HG02759 (cell line): ENCODE results near the gene SELPLG.
"Not testable (repeated sequence)": the region's sequence is repeated elsewhere in the genome, so short reads cannot be mapped to it uniquely, and the experiment has no call there.

ENCODE experiments used
- ATAC-seq: cut with Tn5 transposase; IDR thresholded peaks from one replicate; pipeline ENCODE4 v1.9.1; 2021; ENCODE audit warnings: mild to moderate bottlenecking, moderate library complexity; ENCODE audit not compliant: unreplicated experiment

Gene SELPLG

DNA sequence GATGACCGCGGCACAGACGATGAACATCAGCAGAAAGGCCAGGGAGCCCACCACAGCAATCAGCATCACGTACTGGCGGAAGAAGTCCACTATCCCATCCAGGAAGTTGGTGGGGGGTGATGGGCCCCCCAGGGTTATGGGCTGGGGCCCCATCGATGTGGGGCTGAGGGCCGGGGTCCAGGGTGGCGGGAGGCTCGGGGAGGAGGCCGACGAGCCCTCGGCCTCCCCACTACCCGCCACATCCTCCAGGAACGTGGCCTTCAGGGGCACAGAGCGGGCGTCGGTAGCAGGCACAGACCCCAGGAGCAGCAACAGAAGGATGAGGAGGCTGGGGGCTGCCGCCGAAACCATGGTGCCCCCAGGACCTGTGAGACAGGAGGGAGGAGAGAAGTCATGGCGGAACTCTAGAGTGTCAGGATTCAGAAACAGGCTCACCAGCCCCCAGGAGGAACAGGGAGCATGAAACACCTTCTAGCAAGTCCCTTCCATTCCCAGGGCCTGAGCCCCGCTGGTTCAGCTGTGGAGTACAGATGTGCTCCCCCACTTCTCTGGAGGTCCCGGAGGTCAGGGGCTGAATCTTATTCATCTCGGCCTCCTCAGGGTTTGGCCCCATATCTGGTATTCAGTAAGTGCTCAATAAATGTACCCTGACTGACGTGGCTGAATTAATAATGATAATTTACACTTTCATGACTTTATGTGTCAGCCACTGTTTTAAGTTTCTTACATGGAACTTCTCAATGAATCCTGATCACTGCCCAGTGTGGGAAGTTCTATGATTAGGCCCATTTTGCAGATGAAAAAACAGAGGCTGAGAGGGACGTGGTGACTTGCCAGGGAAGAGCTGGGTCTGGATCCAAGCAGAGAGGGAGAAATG, 41.4 kb downstream of the SELPLG start:
- no peak for ATAC-seq

DNA sequence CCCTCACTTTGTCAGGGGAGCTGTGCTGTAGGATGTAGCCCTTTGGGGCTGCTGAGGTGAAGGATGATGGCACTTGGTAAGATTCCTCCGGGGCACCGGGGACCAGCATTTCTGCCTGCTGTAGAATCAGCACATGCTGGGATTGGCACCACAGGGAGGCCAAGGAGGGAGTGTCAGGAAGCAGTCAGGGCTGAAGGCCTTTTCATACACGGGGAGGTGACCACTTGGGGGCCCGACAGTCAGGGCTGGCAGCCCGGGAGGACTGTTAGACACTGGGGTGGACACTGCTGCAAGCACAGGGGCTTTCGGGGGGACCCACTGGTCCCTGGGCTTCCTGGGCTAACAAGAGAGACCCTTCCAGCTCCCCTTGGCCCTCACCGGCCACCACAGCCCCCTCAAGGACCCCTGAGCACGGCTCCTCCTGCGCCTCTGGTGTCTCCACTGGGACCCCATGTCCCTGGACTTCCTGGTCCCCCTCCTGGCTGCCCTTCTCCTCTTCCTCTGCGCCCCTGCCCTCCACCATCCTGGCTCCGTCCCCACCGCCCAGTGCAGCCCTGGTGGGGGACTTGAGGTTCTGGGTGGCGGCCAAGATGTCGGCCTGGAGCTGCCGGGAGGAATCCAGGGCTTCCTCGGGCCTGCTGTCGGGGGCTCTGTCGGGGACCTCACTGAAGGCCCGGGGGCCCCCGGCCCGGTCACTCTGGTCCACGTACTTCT, 42.3 kb downstream of the SELPLG start:
- no peak for ATAC-seq

DNA sequence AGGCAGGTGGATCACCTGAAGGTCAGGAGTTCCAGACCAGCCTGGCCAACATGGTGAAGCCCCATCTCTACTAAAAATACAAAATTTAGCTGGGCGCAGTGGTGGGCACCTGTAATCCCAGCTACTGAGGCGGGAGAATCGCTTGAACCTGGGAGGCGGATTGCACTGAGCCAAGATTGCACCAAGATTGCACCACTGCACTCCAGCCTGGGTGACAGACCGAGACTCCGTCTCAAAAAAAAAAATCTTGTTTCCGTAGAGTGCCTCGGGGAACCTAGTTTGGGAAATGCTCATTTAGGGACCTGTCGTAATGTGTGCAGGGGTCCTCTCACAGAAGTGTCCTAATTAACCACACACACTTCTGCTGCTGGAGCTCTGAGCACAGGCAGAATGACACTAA, 43.2 kb downstream of the SELPLG start:
- not testable (repeated sequence) for ATAC-seq

DNA sequence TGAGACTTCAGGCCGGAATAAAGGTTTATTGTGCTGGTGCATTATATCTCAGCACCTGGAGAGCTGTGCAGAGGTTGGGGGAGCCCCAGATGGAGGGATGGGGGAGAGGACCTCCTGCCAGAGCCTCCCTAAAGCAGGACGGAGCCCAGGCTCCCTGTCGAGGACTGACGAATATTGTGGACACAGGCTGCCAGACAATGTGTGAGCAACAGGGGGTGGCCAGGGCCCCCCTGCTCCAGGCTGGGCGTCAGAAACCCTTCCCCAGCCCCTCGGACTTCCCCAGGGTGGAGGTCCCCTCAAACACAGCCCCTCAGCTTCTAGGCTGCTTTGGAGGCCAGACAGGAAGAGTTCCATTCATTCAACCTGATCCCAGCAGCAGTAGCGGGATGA, 43.9 kb downstream of the SELPLG start:
- no peak for ATAC-seq

DNA sequence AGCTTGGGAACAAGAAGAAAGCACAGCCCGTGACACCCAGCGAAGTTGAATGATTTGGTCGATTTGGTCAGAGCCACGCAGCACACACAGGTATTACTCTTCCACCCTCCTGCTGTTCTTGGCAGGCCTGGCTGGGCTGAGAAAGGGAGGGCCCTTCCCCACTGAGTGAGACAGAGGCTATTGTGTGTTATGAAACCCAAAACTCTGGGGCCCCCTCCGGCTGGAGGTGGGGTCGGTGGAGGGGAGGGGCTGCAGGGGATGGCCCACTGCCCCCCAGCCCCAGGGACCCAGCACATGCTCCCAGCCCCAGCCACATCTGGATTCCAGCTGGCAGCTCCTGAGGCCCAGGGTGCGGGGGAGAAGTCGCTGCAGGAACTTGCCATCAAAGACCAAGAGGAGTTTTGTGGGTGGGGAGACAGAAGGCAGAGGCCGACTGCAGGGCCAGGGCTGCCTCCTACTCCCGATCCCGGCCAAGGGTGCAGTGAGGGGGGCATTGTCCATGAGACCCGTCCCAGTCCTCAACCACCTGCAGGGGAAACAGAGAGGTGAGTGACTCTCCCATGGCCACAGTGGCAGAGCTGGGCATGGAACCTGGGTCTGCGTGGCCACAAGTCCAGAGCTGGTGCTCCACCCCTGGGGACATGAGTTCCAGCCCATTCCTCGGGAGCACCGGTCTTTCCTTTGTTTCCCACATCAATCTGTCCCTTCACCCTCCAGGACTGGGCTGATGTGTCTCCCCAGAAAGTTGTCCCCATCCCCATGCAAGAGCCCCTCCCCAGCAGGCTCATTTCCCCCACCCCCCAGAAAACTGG, 44.5 kb downstream of the SELPLG start:
- no peak for ATAC-seq

DNA sequence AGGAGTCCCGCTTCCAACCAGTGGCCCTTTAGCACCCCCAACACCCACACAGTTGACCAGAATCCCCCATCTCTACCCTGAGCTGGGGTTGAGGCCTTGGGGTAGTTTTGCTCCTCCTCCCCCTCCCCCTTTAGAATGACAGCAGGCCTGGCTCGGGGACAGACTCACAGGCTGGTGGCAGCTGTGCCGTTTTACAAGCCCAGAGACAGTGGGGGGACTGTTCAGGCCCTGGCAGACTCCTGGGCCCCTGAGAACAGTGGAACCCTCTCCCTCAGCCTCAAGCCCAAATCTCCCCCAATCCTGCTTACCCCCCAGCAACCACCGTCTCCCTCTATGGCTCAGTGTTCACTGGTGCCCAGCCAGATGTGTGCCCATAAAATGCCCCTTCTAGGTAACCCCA, 45.9 kb downstream of the SELPLG start:
- no peak for ATAC-seq

DNA sequence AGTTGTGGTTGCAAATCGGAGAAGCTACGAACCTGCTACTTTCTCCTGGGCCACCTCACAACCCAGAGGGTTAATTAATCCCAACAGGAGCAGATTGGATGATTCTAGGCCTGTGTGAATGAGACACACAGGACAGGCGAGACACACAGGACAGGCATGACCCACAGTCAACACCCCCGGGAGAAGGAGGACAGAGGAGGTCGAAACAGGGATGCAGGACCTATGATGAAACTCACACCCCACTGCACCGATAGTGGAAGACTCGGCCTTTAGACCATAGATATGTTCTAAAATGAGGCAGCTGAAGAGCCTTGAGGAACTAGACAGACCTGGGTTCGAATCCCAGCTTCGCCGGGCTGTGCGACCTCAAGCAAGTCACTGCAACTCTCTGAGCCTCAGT, 47.4 kb downstream of the SELPLG start:
- ATAC-seq, result no peak

DNA sequence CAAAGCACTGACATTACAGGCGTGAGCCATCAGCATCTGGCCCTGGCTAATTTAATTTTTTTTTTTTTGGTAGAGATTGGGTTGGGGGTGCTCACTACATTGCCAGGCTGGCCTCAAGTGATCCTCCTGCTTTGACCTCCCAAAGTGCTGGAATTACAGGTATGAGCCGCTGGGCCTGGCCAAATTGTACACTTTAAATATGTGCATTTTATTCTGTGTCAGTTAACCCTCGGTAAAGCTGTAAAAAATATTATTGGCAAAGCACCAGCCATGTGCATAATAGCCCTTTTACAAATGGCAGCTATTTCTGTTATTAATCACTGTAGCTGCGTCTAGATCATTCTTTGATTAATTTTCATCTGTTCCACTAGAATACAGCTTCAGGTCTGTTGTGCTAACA, 47.8 kb downstream of the SELPLG start:
- ATAC-seq, result no peak

DNA sequence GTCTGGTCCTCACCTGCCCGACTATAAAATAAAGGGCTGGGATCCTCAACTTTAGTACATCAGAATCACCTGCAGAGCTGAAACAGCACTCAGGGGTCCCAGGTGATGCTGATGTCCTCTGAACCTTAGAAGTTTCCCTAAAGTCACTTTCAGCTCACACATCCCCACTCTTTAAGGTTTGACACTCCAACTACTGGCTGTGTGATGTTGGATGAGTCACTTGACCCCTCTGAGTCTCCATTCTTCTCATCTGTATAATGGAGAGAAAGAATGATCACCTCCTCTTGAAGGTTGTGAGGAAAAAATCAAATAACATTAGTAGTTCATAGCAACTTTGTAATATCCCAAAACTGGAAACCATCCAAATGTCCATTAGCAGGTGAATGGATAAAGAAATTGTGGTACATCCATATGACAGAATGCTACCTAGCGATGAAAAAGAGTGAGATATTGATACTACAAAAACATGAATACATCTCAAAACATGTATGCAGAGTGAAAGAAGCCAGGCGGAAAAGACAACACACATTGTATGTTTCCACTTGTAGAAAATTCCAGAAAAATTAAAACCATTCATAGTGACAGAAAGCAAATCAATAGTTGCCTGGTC, 49.1 kb downstream of the SELPLG start:
- no peak for ATAC-seq

DNA sequence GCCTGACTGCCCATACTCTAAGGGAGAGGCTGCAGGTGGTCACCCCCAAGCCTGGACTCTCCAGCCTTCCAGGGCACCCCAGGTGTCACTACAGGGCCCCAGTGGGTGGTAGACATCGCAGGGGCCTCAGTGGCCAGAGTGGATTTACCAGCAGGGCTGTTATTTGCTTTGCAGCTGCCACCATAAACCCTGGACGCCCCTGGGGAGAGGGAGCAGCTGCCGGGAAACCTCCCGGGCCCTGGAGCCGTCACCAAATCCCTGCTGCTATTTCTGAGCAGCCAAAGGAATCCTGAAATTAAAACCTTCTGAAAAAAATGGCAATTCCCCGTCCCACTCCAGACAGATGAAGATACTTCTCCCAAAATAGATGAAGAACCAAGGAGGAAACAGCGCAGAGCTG, 49.7 kb downstream of the SELPLG start:
- ATAC-seq, result no peak

DNA sequence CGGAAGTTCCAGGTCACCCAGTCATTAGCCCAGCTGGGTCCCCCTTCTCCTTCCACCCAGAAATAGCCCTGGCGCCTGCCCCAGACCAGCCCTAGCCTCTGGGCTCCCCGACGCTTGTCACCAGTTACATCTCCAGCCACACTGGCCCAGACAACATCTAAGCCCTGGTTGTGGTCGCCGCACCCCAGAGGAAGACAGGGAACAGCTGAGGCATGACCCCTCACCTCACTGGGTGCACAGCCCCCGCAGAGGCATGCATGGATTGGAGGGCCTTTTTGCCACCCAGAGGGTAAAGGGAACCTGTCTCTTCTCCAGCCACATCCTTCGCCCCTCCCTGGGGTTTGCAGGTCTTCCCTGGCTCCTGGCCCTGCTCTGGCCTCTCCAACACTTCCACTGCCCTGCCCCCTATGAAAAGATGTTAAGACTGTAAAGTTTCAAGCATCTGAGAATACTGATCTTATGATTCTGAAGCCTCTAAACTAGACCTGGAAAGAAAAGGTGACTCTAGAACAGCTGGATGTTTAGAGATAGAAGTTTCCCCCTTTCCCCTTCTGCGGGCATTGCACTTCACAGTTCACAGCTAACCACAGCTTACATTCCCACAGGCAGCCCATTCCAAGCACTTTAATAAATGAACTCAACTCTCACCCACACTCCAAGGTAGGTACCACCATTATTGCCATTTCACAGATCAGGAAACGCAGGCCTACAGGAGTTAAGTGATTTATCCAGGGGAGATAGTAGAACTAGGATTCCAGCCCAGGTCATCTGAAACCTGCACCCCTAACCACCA, 50.5 kb downstream of the SELPLG start:
- ATAC-seq, result no peak

DNA sequence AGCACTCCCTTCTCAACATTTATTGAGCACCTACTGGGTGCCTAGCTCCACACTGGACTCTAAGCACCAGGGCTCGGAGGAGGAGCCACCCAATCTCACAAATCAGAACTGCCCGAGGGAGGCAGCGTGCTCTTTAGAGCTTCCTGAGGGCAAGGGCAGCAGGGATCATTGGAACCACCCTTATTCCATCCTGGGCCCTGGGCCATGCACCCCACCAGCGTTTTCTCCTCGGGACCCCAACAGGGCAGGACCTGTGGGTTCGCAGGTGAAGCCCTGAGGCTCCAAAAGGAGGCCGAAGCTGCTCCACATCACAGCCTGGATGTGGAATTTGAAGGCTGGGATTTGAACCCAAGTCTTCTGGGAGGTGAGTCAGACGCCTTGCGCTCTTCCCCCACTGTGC, 51.2 kb downstream of the SELPLG start:
- no peak for ATAC-seq

DNA sequence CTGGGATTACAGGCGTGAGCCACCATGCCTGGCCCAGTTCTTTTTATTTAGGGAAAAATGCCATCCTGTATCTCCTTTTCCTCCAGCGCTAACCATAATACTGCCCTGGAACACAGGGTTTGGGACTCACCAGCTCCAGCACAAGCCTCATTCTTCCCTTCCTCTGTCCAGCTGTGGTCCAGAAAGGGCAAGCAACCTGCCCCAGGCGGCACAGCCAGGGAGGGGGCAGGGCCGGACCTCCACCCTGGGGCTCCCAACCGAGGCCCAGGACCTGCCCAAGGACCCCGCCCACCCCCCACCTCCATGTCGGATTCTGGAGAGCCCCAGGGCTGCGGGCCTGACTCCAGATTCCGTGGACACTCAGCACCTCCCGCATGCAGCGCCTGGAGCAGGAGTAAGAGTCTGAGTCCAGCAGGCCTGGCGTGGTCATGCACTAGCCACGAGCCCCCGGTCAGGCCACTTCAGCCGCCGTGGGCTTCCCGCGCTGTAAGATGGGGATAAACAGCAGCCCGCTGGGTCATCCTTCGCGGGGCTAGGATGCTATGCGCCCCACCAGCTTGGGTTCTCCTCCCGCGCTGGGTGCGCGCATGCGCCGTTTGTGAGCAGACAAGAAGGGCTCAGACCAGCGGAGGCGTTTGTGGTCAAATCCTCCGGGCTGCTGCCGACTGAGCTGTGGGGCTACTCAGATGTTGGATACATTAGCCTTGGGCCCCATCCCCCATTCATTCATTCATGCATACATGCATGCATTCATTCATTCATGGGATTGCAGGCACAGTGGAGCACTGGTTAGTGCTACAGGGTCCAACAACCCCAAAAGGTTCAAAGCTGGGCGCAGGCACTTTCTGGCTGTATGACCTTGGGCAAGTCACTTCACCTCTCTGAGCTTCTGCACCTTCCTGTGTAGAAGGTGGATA, 52.1 kb downstream of the SELPLG start:
- no peak for ATAC-seq

DNA sequence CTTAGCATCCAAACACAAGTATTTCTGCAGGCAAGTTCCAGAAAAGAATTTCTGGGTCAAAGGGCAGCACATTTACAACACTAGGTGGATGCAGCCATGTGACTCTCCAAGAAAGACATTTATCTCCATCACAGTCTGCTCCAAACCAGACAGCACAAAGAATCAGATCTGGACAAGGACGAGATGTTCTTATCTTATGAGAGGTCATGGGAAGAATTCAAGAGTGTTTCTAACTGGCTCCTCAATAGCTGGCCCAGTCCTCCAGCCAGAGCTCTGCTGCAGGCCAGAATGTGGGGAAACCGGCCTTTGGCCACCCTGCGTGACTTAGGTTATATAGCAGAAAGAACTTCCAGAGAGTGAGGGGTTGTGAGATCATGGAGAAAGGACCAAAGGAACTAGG, 53.2 kb downstream of the SELPLG start:
- no peak for ATAC-seq

DNA sequence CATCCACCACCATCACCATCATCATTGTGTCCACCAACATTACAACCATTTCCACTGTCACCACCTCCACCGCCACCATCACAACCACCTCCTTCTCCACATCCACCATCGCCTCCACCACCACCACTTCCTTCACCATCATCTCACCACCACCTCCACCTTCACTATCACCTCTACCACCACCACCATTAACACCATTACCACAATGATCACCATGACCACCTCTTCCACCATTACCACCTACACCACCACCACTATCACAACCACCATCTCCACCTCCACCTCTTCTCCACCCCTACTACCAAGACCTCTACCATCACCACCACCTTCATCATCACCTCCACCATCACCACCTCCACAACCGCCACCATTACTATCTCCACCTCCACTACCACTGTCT, 54.9 kb downstream of the SELPLG start:
- ATAC-seq, result no peak

DNA sequence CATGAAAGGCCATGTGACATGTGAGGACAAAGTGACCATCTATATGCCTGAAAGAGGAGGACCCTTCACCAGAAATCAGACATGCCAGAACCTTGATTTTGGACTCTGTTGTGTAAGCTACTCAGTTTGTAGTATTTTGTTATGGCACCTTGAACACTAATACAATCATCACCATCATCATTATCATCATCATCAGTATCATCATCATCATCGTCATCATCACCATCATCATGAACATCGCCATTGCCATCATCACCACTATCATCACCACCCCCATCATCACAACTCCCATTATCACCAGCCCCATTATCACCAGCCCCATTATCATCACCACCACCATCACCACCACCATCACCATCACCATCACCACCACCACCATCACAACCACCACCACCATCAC, 55.4 kb downstream of the SELPLG start:
- ATAC-seq, result no peak

DNA sequence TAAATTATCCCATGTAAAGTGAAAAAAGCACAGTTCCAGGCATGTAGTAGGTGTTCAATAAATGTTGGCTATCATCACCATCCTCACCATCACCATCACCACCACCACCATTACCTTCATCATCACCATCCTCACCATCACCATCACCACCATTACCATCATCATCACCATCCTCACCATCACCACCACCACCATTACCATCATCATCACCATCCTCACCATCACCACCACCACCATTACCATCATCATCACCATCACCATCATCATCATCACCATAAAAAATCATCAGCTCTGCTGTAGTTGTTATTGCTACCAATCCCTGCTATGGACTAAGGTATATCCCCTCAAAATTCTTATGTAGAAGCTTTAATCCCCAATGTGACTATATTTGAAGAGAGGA, 56.2 kb downstream of the SELPLG start:
- no peak for ATAC-seq

DNA sequence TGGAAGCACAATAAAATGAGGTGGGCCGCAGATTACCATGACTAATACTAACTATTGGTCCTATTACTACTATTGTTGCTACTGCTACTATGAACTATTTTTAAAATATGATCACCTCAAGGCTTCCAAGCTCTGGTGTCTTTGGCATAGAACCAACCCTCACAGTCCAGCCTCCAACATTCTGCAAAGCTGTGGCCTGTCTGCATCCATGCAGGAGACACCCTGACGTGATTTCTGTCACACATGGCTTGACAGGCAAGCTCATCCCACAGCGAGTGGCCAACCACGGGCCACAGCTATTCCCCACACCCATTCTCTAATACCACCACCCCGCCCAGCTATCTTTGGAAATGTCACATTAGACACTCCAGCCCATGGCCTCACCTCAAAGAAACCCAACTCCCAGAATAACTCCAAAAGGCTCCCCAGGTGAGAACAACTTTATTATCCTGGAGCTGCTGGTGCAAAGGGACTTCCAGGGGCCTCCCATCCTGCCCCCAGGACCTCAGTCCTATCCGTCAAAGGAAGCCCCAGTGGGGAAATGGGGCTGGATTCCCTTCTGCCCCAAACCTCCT, 56.9 kb downstream of the SELPLG start:
- ATAC-seq, result no peak
